K562 (cell line): Measurements from ENCODE around the gene NEU3. TPM values are rescaled to one million over a fixed set of nuclear protein-coding genes. Genes with fewer than 3 reads are reported as not detected.

Experiments
- polyA plus RNA-seq, 8 experiments: library from polyadenylated mRNA; depleted of rRNA in 4 of 8; stranded (reverse) in 5 of 8; unstranded in 3 of 8; fragments of >200 nt; fragmentation: Nextera tagmentation in 2 of 8; fragmentation: Illumina TruSeq in 1 of 8; extraction: Ambion mirVana in 2 of 8; extraction: Trizol in 1 of 8; gene quantifications; 2 replicates each; pipeline versions ENCODE4 v1.2.1 to v1.2.3, GENCODE V29; 2011 to 2014; ENCODE audit warnings: inconsistent platforms in 1 of 8, missing spikeins in 1 of 8
- small RNA-seq: library from RNA; depleted of rRNA; stranded (forward); fragments of <200 nt; gene quantifications from one replicate; pipeline ENCODE3, GENCODE V24; 2014
- total RNA-seq, 7 experiments: library from RNA; depleted of rRNA in 6 of 7; stranded (reverse); fragments of >200 nt in 6 of 7; fragmentation: Illumina TruSeq in 2 of 7; extraction: Trizol in 2 of 7; gene quantifications; 2 replicates each; pipeline versions ENCODE4 v1.2.1 to v1.2.3, GENCODE V29; 2011 to 2021; ENCODE audit warnings: low replicate concordance in 1 of 7

The NEU3 gene
- total and polyA plus RNA-seq, 9 of the 15 experiments (the other 6 are each of a cell fraction or from before 2014, with no cell fraction given): 6.2 to 41.3 (median 31.1) TPM

Small RNA genes lying within 50 kb of the gene (small RNA-seq; reads per million reads assigned to genes)
- gene RNU6-216P: not detected

Other genes with a start within 250 kb of the NEU3 start
- 10.0 and 16.5 TPM in 2 replicates for gene RNF169, start 240.1 kb upstream of the NEU3 start, total RNA-seq (2014; rRNA removed)
- gene RNF169, start 240.1 kb upstream of the NEU3 start, total RNA-seq (2014; rRNA removed; fragmentation: Illumina TruSeq; extraction: Trizol): 18.1 and 19.4 TPM in 2 replicates
- 16.2 and 17.3 TPM in 2 replicates for gene RNF169, start 240.1 kb upstream of the NEU3 start, total RNA-seq (2015; rRNA removed; fragmentation: Illumina TruSeq; extraction: Trizol)
- gene RNF169, start 240.1 kb upstream of the NEU3 start, total RNA-seq (2021): 15.1 and 16.0 TPM in 2 replicates
- 14.6 and 21.1 TPM in 2 replicates for gene RNF169, start 240.1 kb upstream of the NEU3 start, polyA plus RNA-seq (2011; rRNA removed)
- gene RNF169, start 240.1 kb upstream of the NEU3 start, polyA plus RNA-seq (2014; fragmentation: Illumina TruSeq; extraction: Trizol): 8.8 and 10.1 TPM in 2 replicates
- gene RNF169, start 240.1 kb upstream of the NEU3 start, polyA plus RNA-seq (2014; fragmentation: Nextera tagmentation; extraction: Ambion mirVana): 1 to 10 TPM in 1 of 2 experiments, under 1 TPM in 1; 0.68 to 1.5 TPM
- gene RNF169, start 240.1 kb upstream of the NEU3 start, polyA plus RNA-seq (2014; rRNA removed): 8.0 and 8.1 TPM in 2 replicates
- gene XRRA1, start 39.8 kb upstream of the NEU3 start, total RNA-seq (2014; rRNA removed): 18.3 and 20.1 TPM in 2 replicates
- gene XRRA1, start 39.8 kb upstream of the NEU3 start, total RNA-seq (2014; rRNA removed; fragmentation: Illumina TruSeq; extraction: Trizol): 12.8 and 15.9 TPM in 2 replicates
- 16.0 and 18.0 TPM in 2 replicates for gene XRRA1, start 39.8 kb upstream of the NEU3 start, total RNA-seq (2015; rRNA removed; fragmentation: Illumina TruSeq; extraction: Trizol)
- 20.6 and 22.5 TPM in 2 replicates for gene XRRA1, start 39.8 kb upstream of the NEU3 start, total RNA-seq (2021)
- gene XRRA1, start 39.8 kb upstream of the NEU3 start, polyA plus RNA-seq (2011; rRNA removed): 16.0 and 21.2 TPM in 2 replicates
- 17.1 and 18.0 TPM in 2 replicates for gene XRRA1, start 39.8 kb upstream of the NEU3 start, polyA plus RNA-seq (2014; fragmentation: Illumina TruSeq; extraction: Trizol)
- 1 to 10 TPM; 5.0 to 8.9 TPM for gene XRRA1, start 39.8 kb upstream of the NEU3 start, polyA plus RNA-seq (2014; fragmentation: Nextera tagmentation; extraction: Ambion mirVana)
- gene XRRA1, start 39.8 kb upstream of the NEU3 start, polyA plus RNA-seq (2014; rRNA removed): 10.3 and 11.6 TPM in 2 replicates
- 38.2 and 136 TPM in 2 replicates for gene SPCS2, start 39.7 kb upstream of the NEU3 start, total RNA-seq (2014; rRNA removed)
- 55.0 and 65.9 TPM in 2 replicates for gene SPCS2, start 39.7 kb upstream of the NEU3 start, total RNA-seq (2014; rRNA removed; fragmentation: Illumina TruSeq; extraction: Trizol)
- gene SPCS2, start 39.7 kb upstream of the NEU3 start, total RNA-seq (2015; rRNA removed; fragmentation: Illumina TruSeq; extraction: Trizol): 63.2 and 75.5 TPM in 2 replicates
- gene SPCS2, start 39.7 kb upstream of the NEU3 start, total RNA-seq (2021): 150 and 172 TPM in 2 replicates
- 148 and 250 TPM in 2 replicates for gene SPCS2, start 39.7 kb upstream of the NEU3 start, polyA plus RNA-seq (2011; rRNA removed)
- 126 and 193 TPM in 2 replicates for gene SPCS2, start 39.7 kb upstream of the NEU3 start, polyA plus RNA-seq (2014; fragmentation: Illumina TruSeq; extraction: Trizol)
- 100 to 1,000 TPM; 372 to 458 TPM for gene SPCS2, start 39.7 kb upstream of the NEU3 start, polyA plus RNA-seq (2014; fragmentation: Nextera tagmentation; extraction: Ambion mirVana)
- gene SPCS2, start 39.7 kb upstream of the NEU3 start, polyA plus RNA-seq (2014; rRNA removed): 208 and 334 TPM in 2 replicates
- 0.86 and 0.90 TPM in 2 replicates for gene OR2AT4, start 107.9 kb downstream of the NEU3 start, total RNA-seq (2014; rRNA removed)
- 2.3 and 2.8 TPM in 2 replicates for gene OR2AT4, start 107.9 kb downstream of the NEU3 start, total RNA-seq (2014; rRNA removed; fragmentation: Illumina TruSeq; extraction: Trizol)
- gene OR2AT4, start 107.9 kb downstream of the NEU3 start, total RNA-seq (2015; rRNA removed; fragmentation: Illumina TruSeq; extraction: Trizol): 2.2 and 2.4 TPM in 2 replicates
- gene OR2AT4, start 107.9 kb downstream of the NEU3 start, total RNA-seq (2021): 1.6 and 2.3 TPM in 2 replicates
- 1.8 and 1.9 TPM in 2 replicates for gene OR2AT4, start 107.9 kb downstream of the NEU3 start, polyA plus RNA-seq (2011; rRNA removed)
- 3.0 and 3.1 TPM in 2 replicates for gene OR2AT4, start 107.9 kb downstream of the NEU3 start, polyA plus RNA-seq (2014; fragmentation: Illumina TruSeq; extraction: Trizol)
- 1 to 10 TPM; 1.7 to 2.0 TPM for gene OR2AT4, start 107.9 kb downstream of the NEU3 start, polyA plus RNA-seq (2014; fragmentation: Nextera tagmentation; extraction: Ambion mirVana)
- gene OR2AT4, start 107.9 kb downstream of the NEU3 start, polyA plus RNA-seq (2014; rRNA removed): 1.5 and 1.9 TPM in 2 replicates
- gene SLCO2B1, start 162.2 kb downstream of the NEU3 start, total RNA-seq (2014; rRNA removed): 6.2 and 7.5 TPM in 2 replicates
- gene SLCO2B1, start 162.2 kb downstream of the NEU3 start, total RNA-seq (2014; rRNA removed; fragmentation: Illumina TruSeq; extraction: Trizol): 8.5 and 9.2 TPM in 2 replicates
- gene SLCO2B1, start 162.2 kb downstream of the NEU3 start, total RNA-seq (2015; rRNA removed; fragmentation: Illumina TruSeq; extraction: Trizol): 13.8 and 14.7 TPM in 2 replicates
- gene SLCO2B1, start 162.2 kb downstream of the NEU3 start, total RNA-seq (2021): 11.6 and 13.1 TPM in 2 replicates
- gene SLCO2B1, start 162.2 kb downstream of the NEU3 start, polyA plus RNA-seq (2011; rRNA removed): 2.8 and 4.7 TPM in 2 replicates
- gene SLCO2B1, start 162.2 kb downstream of the NEU3 start, polyA plus RNA-seq (2014; fragmentation: Illumina TruSeq; extraction: Trizol): 11.3 and 12.3 TPM in 2 replicates
- gene SLCO2B1, start 162.2 kb downstream of the NEU3 start, polyA plus RNA-seq (2014; fragmentation: Nextera tagmentation; extraction: Ambion mirVana): 1 to 10 TPM in 1 of 2 experiments, under 1 TPM in 1; 0.70 to 1.8 TPM
- 7.6 and 12.9 TPM in 2 replicates for gene SLCO2B1, start 162.2 kb downstream of the NEU3 start, polyA plus RNA-seq (2014; rRNA removed)